GM12878 (cell line): ENCODE measurements around the gene RPL13A. TPM values are rescaled to one million over a fixed set of nuclear protein-coding genes. Genes with fewer than 3 reads are reported as not detected.
A peak's percentile ranks its signal among the peaks of the same experiment; 100 is the strongest.

Source experiments
- ATAC-seq: fragments of 200-7000 bp; cut with Tn5 transposase; 3 replicates; pipeline ENCODE4 v1.9.1; 2020; ENCODE audit warnings: mild to moderate bottlenecking, moderate library complexity
- BruUV-seq: library from RNA; stranded (reverse); fragments of 400-500 nt; replicated peaks from 2 replicates; lab custom pipeline; 2021; lab: Mats Ljungman, UMichigan
- CTCF ChIA-PET: fragments of 300-600 bp; sonication (Branson Sonifier 250); formaldehyde crosslinking; extraction: SDS; loops from one replicate; lab custom pipeline; 2021; ENCODE audit warnings: inconsistent platforms; lab: Yijun Ruan, JAX
- POLR2A ChIA-PET: fragments of 350-600 bp; formaldehyde crosslinking; extraction: SDS; loops from one replicate; lab custom pipeline; 2021; ENCODE audit warnings: inconsistent platforms; lab: Charles Lee
- RAD21 ChIA-PET: fragments of 300-600 bp; sonication (Branson Sonifier 250); formaldehyde crosslinking; loops from one replicate; lab custom pipeline; 2023; ENCODE audit warnings: antibody characterized with exemption; ENCODE audit not compliant: unreplicated experiment; lab: Charles Lee
- SMC1A ChIA-PET: fragments of 300-600 bp; sonication (Branson Sonifier 250); formaldehyde crosslinking; loops from one replicate; lab custom pipeline; 2023; ENCODE audit not compliant: unreplicated experiment, uncharacterized antibody; lab: Charles Lee
- DNase-seq: peaks from one replicate; pipeline ENCODE4 v3.0.0-alpha.2; 2011; ENCODE audit warnings: low read depth, low spot score
- FAIRE-seq: peaks from 3 replicates; lab custom pipeline; 2011; peaks lifted over from hg19 to GRCh38; lab: Jason Lieb, UNC
- H2AFZ ChIP-seq: 2 replicates; pipeline ENCODE4 v1.6.0; 2011; ENCODE audit warnings: low read depth, low read length, control low read depth; ENCODE audit not compliant: control insufficient read depth
- H3K27ac ChIP-seq: 2 replicates; pipeline ENCODE4 v1.5.1; 2011; ENCODE audit warnings: control low read depth; ENCODE audit not compliant: control insufficient read depth, insufficient read depth
- H3K27me3 ChIP-seq, 2 experiments: replicated peaks in 1 of 2; 2 replicates each; pipeline versions ENCODE4 v1.6.0 to v1.6.1; 2011; ENCODE audit warnings: low read length in 1 of 2; ENCODE audit not compliant: control insufficient read depth in 2 of 2, insufficient read depth in 2 of 2
- H3K36me3 ChIP-seq, 2 experiments: 2 replicates each; pipeline ENCODE4 v1.5.1; 2011; ENCODE audit warnings: low read length in 1 of 2; ENCODE audit not compliant: control insufficient read depth in 2 of 2, insufficient read depth in 2 of 2
- H3K4me1 ChIP-seq: 2 replicates; pipeline ENCODE4 v1.6.1; 2011; ENCODE audit warnings: mild to moderate bottlenecking, low read length, moderate library complexity, mixed read lengths; ENCODE audit not compliant: control insufficient read depth, insufficient read depth
- H3K4me2 ChIP-seq: 2 replicates; pipeline ENCODE4 v1.6.0; 2011; ENCODE audit warnings: control low read depth; ENCODE audit not compliant: control insufficient read depth, insufficient read depth
- H3K4me3 ChIP-seq: fragments of 200-600 bp; sonication (generic); 2 replicates; pipeline ENCODE4 v1.5.1; 2016
- H3K79me2 ChIP-seq: 2 replicates; pipeline ENCODE4 v1.6.0; 2011; ENCODE audit warnings: low read length; ENCODE audit not compliant: control insufficient read depth, insufficient read depth
- H3K9ac ChIP-seq: 2 replicates; pipeline ENCODE4 v1.8.0; 2011; ENCODE audit warnings: low read length, control low read depth, mixed read lengths; ENCODE audit not compliant: control insufficient read depth, insufficient read depth
- H3K9me3 ChIP-seq: replicated peaks from 3 replicates; pipeline ENCODE4 v1.5.1; 2011; ENCODE audit warnings: mild to moderate bottlenecking, low read length; ENCODE audit not compliant: control insufficient read depth, insufficient read depth
- H4K20me1 ChIP-seq: 2 replicates; pipeline ENCODE4 v1.6.0; 2011; ENCODE audit not compliant: control insufficient read depth, insufficient read depth
- GATAD2B ChIP-seq: fragments of 450-650 bp; conservative IDR thresholded peaks from 2 replicates; pipeline ENCODE4 v1.6.1; 2017; ENCODE audit warnings: low read depth, mild to moderate bottlenecking, moderate library complexity
- HCFC1 ChIP-seq: fragments of 150-350 bp; IDR thresholded peaks from 2 replicates; pipeline ENCODE4 v1.6.1; 2014; ENCODE audit warnings: low read length
- MTA2 ChIP-seq: fragments of 450-650 bp; IDR thresholded peaks from 2 replicates; pipeline ENCODE4 v1.6.1; 2016; ENCODE audit warnings: low read depth, mild to moderate bottlenecking, moderate library complexity
- TARDBP ChIP-seq: IDR thresholded peaks from 2 replicates; pipeline ENCODE4 v1.6.1; 2016; ENCODE audit warnings: borderline replicate concordance
- YBX1 ChIP-seq: fragments of 450-650 bp; IDR thresholded peaks from 2 replicates; pipeline ENCODE4 v1.6.1; 2016; ENCODE audit warnings: antibody characterized with exemption
- WGBS: methylation state at CpG from one replicate; pipeline ENCODE4 v1.1.6; 2016; ENCODE audit warnings: low lambda C conversion rate; ENCODE audit not compliant: insufficient replicate concordance, insufficient coverage; ENCODE audit errors: missing lambda C conversion rate; 5-methylcytosine and 5-hydroxymethylcytosine counted together
- in situ Hi-C: fragments of 300-500 bp; cut with MboI; formaldehyde crosslinking; loops from 9 replicates; pipeline ENCODE4 v1.14.3; 2018; ENCODE audit warnings: mixed read lengths
- intact Hi-C: fragments of 100-400 bp; cut with micrococcal nuclease; formaldehyde crosslinking; loops from one replicate; pipeline ENCODE4 v1.14.2; 2022; ENCODE audit not compliant: unreplicated experiment
- polyA plus RNA-seq, 11 experiments: library from polyadenylated mRNA; depleted of rRNA in 4 of 11; unstranded in 6 of 11; stranded (reverse) in 5 of 11; fragments of >200 nt; fragmentation: Nextera tagmentation in 4 of 11; fragmentation: Illumina TruSeq in 1 of 11; extraction: Ambion mirVana in 4 of 11; extraction: Trizol in 1 of 11; gene quantifications; 1 replicate in 1 of 11; 2 replicates in 10 of 11; pipeline versions ENCODE4 v1.2.1 to v1.2.3, GENCODE V29; 2011 to 2016; ENCODE audit warnings: inconsistent platforms in 2 of 11, missing spikeins in 2 of 11, low read depth in 1 of 11
- total RNA-seq, 4 experiments: library from RNA; depleted of rRNA in 3 of 4; stranded (reverse); fragments of >200 nt in 3 of 4; fragmentation: Illumina TruSeq in 1 of 4; extraction: Trizol in 1 of 4; gene quantifications; 2 replicates each; pipeline versions ENCODE4 v1.2.1 to v1.2.3, GENCODE V29; 2013 to 2021
- TF ChIP-seq, protein P1 (sequence below): fragments of 450-650 bp; IDR thresholded peaks from 2 replicates; pipeline ENCODE4 v1.6.1; 2017; ENCODE audit warnings: mild to moderate bottlenecking
- TF ChIP-seq, protein P2 (sequence below): fragments of 450-650 bp; formaldehyde crosslinking; IDR thresholded peaks from 2 replicates; pipeline ENCODE4 v1.5.0; 2022; ENCODE audit warnings: mild to moderate bottlenecking, missing genetic modification characterization
- TF ChIP-seq, protein P3 (sequence below): IDR thresholded peaks from 2 replicates; pipeline ENCODE4 v1.6.1; 2012; ENCODE audit warnings: mild to moderate bottlenecking, low read depth, low read length

Gene RPL13A
- total and polyA plus RNA-seq, 10 of the 15 experiments (the other 5 are each of a cell fraction or from before 2014, with no cell fraction given) = 1,426 to 8,961 (median 4,266) TPM

DNA sequence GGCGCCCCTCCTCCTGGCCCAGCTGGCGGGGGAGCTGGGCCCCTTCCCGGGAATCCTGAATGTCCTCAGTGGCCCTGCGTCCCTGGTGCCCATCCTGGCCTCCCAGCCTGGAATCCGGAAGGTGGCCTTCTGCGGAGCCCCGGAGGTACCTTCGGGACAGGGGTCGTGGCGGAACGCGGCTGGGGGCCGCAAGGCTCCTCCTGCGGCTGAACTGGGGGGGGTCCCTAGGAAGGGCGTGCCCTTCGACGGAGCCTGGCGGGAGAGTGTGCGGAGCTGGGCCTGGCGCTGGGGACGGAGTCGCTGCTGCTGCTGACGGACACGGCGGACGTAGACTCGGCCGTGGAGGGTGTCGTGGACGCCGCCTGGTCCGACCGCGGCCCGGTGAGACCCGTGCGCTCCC lies 25.8 kb upstream of the RPL13A start:
- Histone ChIP-seq H3K27ac (no peak overlapping the region), H3K27me3 (no peaks in the 10 kb centered on the region), H3K4me1 (peaks cover 18% of the 10 kb centered on the region), H3K36me3 (peaks cover 2 to 5% of the 10 kb centered on the region in 2 experiments), H2AFZ (no peak overlapping the region), H4K20me1 (no peaks in the 10 kb centered on the region), H3K4me3 (no peak overlapping the region), H3K9ac (no peak overlapping the region), H3K79me2 (peaks cover 2% of the 10 kb centered on the region; the same call in 1 of the 2 replicates), H3K4me2 (no peak overlapping the region), H3K9me3 (no peaks in the 10 kb centered on the region)
- ChIA-PET SMC1A (no interaction called here), CTCF (no interaction called here), RAD21 (no interaction called here), POLR2A (no interaction called here)
- no TSS peak for BruUV-seq
- FAIRE-seq (no peak), DNase-seq (no peak), ATAC-seq (no peak)
- TF ChIP-seq, protein P1, sequence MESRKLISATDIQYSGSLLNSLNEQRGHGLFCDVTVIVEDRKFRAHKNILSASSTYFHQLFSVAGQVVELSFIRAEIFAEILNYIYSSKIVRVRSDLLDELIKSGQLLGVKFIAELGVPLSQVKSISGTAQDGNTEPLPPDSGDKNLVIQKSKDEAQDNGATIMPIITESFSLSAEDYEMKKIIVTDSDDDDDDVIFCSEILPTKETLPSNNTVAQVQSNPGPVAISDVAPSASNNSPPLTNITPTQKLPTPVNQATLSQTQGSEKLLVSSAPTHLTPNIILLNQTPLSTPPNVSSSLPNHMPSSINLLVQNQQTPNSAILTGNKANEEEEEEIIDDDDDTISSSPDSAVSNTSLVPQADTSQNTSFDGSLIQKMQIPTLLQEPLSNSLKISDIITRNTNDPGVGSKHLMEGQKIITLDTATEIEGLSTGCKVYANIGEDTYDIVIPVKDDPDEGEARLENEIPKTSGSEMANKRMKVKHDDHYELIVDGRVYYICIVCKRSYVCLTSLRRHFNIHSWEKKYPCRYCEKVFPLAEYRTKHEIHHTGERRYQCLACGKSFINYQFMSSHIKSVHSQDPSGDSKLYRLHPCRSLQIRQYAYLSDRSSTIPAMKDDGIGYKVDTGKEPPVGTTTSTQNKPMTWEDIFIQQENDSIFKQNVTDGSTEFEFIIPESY = 0 out of 2 replicates have a peak, but pooled peaks have one; percentile 36
- no peak for TF ChIP-seq GATAD2B
- 98% methylated on average over 19 of the region's 37 CpGs for WGBS
- in situ Hi-C loops (no loop called here), intact Hi-C loops (no loop called here)

DNA sequence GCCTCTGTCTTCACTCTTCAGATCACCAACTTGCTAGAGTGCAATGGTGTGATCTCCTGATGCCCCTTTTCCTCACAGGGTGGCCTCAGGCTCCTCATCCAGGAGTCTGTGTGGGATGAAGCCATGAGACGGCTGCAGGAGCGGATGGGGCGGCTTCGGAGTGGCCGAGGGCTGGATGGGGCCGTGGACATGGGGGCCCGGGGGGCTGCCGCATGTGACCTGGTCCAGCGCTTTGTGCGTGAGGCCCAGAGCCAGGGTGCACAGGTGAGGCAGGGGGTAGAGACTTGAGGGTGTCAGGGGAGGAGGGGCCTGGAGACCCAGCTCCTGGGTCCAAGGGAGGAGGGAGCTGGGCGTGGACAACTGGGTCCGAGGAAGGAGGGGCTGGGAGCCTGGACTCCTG lies 24.9 kb upstream of the RPL13A start:
- Histone ChIP-seq H3K4me1 (peaks cover 17% of the 10 kb centered on the region), H3K27me3 (no peaks in the 10 kb centered on the region), H3K9me3 (no peaks in the 10 kb centered on the region), H2AFZ (no peak overlapping the region), H3K79me2 (peaks cover 2% of the 10 kb centered on the region; the same call in 1 of the 2 replicates), H4K20me1 (no peaks in the 10 kb centered on the region), H3K36me3 (peaks cover 2 to 5% of the 10 kb centered on the region in 2 experiments), H3K27ac (no peak overlapping the region), H3K4me2 (no peak overlapping the region), H3K9ac (no peak overlapping the region), H3K4me3 (no peak overlapping the region)
- ChIA-PET RAD21 (no interaction called here), SMC1A (no interaction called here), CTCF (no interaction called here), POLR2A (no interaction called here)
- intact Hi-C loops = no loop called here
- FAIRE-seq (no peak), DNase-seq (no peak), ATAC-seq (no peak)
- in situ Hi-C loops = no loop called here
- WGBS = 95% methylated on average over 11 of the region's 12 CpGs
- BruUV-seq = no TSS peak
- TF ChIP-seq YBX1 (no peak), MTA2 (no peak), HCFC1 (no peak), TARDBP (no peak)
- TF ChIP-seq, protein P2, sequence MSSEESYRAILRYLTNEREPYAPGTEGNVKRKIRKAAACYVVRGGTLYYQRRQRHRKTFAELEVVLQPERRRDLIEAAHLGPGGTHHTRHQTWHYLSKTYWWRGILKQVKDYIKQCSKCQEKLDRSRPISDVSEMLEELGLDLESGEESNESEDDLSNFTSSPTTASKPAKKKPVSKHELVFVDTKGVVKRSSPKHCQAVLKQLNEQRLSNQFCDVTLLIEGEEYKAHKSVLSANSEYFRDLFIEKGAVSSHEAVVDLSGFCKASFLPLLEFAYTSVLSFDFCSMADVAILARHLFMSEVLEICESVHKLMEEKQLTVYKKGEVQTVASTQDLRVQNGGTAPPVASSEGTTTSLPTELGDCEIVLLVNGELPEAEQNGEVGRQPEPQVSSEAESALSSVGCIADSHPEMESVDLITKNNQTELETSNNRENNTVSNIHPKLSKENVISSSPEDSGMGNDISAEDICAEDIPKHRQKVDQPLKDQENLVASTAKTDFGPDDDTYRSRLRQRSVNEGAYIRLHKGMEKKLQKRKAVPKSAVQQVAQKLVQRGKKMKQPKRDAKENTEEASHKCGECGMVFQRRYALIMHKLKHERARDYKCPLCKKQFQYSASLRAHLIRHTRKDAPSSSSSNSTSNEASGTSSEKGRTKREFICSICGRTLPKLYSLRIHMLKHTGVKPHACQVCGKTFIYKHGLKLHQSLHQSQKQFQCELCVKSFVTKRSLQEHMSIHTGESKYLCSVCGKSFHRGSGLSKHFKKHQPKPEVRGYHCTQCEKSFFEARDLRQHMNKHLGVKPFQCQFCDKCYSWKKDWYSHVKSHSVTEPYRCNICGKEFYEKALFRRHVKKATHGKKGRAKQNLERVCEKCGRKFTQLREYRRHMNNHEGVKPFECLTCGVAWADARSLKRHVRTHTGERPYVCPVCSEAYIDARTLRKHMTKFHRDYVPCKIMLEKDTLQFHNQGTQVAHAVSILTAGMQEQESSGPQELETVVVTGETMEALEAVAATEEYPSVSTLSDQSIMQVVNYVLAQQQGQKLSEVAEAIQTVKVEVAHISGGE (CRISPR knock-in tag) = no peak
- TF ChIP-seq, protein P3, sequence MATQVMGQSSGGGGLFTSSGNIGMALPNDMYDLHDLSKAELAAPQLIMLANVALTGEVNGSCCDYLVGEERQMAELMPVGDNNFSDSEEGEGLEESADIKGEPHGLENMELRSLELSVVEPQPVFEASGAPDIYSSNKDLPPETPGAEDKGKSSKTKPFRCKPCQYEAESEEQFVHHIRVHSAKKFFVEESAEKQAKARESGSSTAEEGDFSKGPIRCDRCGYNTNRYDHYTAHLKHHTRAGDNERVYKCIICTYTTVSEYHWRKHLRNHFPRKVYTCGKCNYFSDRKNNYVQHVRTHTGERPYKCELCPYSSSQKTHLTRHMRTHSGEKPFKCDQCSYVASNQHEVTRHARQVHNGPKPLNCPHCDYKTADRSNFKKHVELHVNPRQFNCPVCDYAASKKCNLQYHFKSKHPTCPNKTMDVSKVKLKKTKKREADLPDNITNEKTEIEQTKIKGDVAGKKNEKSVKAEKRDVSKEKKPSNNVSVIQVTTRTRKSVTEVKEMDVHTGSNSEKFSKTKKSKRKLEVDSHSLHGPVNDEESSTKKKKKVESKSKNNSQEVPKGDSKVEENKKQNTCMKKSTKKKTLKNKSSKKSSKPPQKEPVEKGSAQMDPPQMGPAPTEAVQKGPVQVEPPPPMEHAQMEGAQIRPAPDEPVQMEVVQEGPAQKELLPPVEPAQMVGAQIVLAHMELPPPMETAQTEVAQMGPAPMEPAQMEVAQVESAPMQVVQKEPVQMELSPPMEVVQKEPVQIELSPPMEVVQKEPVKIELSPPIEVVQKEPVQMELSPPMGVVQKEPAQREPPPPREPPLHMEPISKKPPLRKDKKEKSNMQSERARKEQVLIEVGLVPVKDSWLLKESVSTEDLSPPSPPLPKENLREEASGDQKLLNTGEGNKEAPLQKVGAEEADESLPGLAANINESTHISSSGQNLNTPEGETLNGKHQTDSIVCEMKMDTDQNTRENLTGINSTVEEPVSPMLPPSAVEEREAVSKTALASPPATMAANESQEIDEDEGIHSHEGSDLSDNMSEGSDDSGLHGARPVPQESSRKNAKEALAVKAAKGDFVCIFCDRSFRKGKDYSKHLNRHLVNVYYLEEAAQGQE = no peak
